Loucy (cell line): ENCODE measurements around the gene DCAF10.

Experiments used
- EZH2phosphoT487 ChIP-seq: fragments of 200-600 bp; IDR thresholded peaks from 2 replicates; pipeline ENCODE4 v1.6.1; 2018; ENCODE audit warnings: antibody characterized with exemption, mild to moderate bottlenecking, moderate library complexity, borderline replicate concordance
- TF ChIP-seq, protein P1 (sequence below): fragments of 200-600 bp; sonication (generic); conservative IDR thresholded peaks from 2 replicates; pipeline ENCODE4 v1.5.1; 2014; ENCODE audit warnings: mild to moderate bottlenecking, antibody characterized with exemption, low read length

DNA sequence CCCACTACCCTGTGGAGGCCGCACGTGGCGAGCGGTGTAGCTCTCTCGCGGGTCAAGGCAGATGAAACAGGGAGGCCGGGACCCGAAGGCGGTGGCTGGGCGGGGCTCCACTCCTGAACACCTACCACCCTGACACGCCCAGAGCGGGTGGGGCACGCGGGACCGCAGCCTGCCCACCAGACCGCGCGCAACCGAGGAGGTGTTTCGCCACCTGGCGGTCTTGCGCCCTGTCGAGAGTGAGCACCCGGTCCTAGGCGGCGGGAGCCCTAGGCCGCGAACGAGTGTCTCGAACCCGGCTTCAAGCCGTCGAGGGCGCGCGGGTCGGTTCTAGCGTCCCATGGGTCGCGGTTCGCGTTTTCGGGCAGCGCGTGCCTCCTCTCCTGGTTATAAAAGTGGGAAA is 13.5 kb upstream of the DCAF10 start:
- TF ChIP-seq, protein P1, sequence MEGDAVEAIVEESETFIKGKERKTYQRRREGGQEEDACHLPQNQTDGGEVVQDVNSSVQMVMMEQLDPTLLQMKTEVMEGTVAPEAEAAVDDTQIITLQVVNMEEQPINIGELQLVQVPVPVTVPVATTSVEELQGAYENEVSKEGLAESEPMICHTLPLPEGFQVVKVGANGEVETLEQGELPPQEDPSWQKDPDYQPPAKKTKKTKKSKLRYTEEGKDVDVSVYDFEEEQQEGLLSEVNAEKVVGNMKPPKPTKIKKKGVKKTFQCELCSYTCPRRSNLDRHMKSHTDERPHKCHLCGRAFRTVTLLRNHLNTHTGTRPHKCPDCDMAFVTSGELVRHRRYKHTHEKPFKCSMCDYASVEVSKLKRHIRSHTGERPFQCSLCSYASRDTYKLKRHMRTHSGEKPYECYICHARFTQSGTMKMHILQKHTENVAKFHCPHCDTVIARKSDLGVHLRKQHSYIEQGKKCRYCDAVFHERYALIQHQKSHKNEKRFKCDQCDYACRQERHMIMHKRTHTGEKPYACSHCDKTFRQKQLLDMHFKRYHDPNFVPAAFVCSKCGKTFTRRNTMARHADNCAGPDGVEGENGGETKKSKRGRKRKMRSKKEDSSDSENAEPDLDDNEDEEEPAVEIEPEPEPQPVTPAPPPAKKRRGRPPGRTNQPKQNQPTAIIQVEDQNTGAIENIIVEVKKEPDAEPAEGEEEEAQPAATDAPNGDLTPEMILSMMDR: no peak
- TF ChIP-seq EZH2phosphoT487: no peak
